ENCODE measurements around the gene CCM2L.

CCM2L gene

DNA sequence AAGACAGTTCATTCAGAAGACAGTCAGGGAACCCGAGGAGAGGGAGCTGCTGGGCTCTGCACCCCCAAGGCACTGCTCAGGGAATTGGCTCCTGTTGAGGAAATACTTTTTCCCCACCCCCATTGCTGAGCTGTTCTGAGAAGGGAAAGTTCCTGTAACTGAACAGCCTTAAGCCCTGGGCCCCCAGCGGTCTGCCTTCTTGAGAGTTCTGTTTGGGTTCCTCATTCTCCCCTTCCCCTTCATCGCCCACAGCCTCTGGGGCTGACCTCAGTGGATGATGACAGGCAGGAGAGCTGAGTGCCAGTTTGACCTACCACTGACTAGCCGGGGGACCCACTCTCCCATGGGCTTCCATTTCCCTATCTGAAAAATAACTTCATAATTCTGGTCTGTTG, 52.5 kb downstream of the CCM2L start:
- no peak for DNase-seq

DNA sequence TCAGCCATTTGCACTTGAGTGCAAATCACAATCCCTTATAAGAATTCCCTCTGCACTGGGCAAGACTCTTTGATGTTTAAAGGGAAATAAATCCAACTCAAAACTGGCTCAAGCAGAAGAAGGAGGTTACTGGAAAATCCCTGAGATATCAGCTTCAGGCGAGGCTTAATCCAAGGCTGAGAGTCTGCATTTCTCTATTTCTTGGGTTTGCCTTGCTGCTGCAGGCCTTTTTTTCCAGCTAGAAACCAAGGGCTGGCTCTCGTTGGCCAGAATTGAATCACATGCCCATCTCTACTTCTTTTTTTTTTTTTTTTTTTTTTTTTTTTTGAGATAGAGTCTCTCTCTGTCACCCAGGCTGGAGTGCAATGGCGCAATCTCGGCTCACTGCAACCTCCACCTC, 53.5 kb downstream of the CCM2L start:
- DNase-seq = no peak

DNA sequence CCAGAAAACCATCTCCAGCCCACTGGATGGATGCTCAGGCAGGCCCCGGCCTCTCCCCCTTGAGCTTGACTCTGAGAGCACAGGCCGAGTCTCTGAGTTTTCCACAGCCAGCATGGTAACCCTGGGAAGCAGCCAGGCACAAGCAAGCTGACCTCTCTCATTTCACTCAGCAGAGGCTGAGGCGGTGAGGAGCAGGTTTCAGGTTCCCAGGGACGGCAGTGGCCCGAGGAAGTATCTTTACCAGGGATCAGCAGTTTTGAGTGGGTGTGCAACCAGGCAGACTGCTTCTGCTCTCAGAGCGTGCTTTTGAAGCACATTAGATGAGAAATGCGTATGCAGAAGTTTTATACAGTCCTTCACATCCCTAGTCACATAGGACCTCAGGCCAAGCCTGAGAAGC, 54.4 kb downstream of the CCM2L start:
- no peak for DNase-seq

GRCh38 chr20:32067234-32067821, 57.1 kb downstream of the CCM2L start:
- peak in 1 of 2 experiments; percentile 11 for DNase-seq

DNA sequence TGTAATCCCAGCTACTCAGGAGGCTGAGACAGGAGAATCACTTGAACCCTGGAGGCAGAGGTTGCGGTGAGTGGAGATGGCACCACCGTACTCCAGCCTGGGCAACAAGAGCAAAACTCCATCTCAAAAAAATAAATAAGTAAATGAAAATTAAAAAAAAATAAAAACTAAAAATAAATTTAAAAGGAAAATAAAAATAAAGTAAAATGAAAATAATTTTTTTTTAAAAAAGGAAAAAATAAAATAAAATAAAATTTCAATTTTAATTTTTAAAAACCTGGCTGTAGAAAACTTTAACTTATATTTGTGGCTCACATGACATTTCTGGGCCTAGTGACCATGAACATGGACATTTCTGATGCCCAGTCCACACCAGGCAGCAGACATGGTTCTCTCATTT, 57.9 kb downstream of the CCM2L start:
- DNase-seq = no peak

- no peak for DNase-seq
Observed at GRCh38 chr20:32069711-32070110, 59.5 kb downstream of the CCM2L start.

- DNase-seq = no peak
Observed at GRCh38 chr20:32070282-32070681, 60.0 kb downstream of the CCM2L start.

- no peak for DNase-seq
Observed at GRCh38 chr20:32070690-32071213, 60.5 kb downstream of the CCM2L start.

GRCh38 chr20:32071395-32072167, 61.3 kb downstream of the CCM2L start:
- no peak for DNase-seq

GRCh38 chr20:32072168-32072750, 62.0 kb downstream of the CCM2L start:
- no peak for DNase-seq

DNA sequence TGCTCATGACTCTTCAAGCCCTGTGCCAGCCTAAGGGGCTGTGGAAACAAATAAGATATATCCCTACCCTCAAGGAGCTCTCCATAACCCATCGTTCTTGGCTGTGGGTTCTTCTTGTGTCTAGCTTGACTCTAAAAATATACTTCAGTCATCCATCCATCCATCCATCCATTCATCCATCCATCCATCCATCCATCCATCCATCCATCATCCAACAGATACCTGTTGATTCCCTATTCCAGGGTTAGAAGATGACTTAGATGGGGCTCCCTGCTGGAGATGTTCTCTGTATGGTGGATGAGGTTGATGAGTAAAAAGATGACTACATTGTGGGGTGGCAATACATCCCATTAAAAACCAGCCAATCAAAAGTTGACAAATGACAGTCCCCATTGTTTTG, 65.3 kb downstream of the CCM2L start:
- DNase-seq = no peak

DNA sequence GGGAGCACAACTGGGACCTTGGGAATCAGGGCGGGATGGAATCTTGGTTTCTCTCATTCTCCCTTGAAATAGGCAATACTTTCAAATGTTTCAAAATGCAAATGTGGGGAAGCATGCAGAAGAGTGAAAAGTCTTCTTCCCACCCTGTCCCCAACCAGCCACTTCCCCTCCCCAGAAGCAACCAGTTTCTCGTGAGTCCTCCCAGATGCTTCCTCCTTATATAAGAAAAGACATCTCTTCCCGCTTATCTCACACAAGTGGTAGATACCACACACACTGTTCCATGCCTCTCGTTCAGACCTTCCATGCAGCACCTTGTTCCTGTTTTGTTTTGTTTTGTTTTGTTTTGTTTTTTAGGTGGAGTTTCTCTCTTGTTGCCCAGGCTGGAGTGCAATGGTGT, 67.0 kb downstream of the CCM2L start:
- no peak for DNase-seq

DNA sequence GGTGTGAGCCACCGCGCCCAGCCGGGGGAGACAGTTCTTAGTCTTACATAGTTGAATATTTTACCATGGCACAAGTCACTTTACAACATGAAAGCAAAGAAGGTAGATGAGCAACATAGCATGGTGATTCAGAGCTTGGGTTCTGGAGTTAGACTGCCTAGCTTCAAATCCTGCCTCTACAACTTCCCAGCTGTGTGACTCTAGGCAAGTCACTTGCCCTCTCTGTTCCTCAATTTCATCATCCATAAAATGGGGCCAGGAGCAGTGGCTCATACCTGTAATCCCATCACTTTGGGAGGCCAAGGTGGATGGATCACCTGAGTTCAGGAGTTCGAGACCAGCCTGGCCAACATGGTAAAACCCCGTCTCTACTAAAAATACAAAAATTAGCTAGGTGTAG, 68.1 kb downstream of the CCM2L start:
- no peak for DNase-seq

- DNase-seq = no peak
Observed at GRCh38 chr20:32078791-32079190, 68.6 kb downstream of the CCM2L start.

GRCh38 chr20:32079655-32080109, 69.4 kb downstream of the CCM2L start:
- no peak for DNase-seq

GRCh38 chr20:32080783-32081182, 70.5 kb downstream of the CCM2L start:
- no peak for DNase-seq

Measured in NCI-H446 (cell line).